T47D (cell line): Measurements from ENCODE around the gene RAD18.

Experiments
- DNase-seq, 2 experiments: peaks; one replicate each; pipeline versions ENCODE4 v3.0.0 to v3.0.0-alpha.2; 2011 to 2012; ENCODE audit warnings: low read depth in 1 of 2, low spot score in 1 of 2
- JUND ChIP-seq: IDR thresholded peaks from 2 replicates; pipeline ENCODE4 v1.6.1; 2012; ENCODE audit warnings: low read depth
- in situ Hi-C: cut with HindIII; loops from 2 replicates; pipeline ENCODE4 v1.10.0; 2016; ENCODE audit warnings: low sequenced_read_pairs, low pct_unique_long_range_greater_than_20kb

The RAD18 gene

DNA sequence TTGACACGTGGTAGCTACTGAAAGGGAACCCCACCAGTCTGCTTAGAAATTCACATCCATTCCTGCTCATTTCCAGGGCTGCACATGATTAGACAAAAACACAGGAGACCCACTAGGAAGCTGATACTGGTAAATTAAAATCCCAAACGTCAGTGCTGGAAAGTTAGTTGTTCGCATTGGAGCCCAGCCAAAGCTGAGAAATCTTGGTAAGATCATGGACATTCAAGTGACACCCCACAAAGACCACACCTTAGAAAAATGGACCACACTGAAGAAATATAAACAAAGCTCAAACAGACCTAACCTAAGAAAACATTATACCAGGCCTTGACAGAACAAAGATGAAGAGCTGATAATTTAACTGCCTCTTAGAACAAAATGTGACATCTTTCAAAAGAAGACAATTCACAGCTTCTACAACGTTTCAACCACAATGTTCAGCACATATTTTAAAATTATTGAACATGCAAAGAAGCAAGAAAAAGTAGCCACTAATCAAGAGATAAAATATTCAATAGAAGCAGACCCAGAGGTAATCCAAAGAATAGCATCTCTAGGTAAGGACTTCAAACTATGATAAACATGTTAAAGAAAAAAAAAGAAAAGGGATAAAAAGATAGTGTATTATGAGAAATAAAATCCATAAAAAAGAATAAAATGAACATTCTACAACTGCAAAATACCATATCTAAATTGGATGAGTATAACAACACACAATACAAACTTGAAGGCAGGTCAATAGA is 20.4 kb downstream of the RAD18 start:
- in situ Hi-C loops: no loop called here
- no peak for TF ChIP-seq JUND
- DNase-seq: no peak

DNA sequence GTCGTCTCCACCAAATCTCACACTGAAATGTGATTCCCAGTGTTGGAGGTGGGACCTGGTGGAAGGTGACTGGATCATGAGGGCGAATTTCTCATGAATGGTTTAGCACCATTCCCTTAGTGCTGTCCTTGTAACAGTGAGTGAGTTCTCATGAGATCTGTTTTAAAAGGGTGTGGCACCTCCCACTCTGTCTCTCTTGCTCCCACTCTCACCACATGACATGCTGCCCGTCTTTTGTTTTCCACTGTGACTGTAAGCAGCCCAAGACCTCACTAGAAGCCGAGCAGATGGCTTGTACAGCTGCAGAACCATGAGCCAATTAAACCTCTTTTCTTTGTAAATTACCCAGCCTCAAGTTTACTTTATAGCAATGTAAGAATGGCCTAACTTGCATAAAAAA is 21.2 kb downstream of the RAD18 start:
- no peak for TF ChIP-seq JUND
- in situ Hi-C loops: no loop called here
- no peak for DNase-seq

DNA sequence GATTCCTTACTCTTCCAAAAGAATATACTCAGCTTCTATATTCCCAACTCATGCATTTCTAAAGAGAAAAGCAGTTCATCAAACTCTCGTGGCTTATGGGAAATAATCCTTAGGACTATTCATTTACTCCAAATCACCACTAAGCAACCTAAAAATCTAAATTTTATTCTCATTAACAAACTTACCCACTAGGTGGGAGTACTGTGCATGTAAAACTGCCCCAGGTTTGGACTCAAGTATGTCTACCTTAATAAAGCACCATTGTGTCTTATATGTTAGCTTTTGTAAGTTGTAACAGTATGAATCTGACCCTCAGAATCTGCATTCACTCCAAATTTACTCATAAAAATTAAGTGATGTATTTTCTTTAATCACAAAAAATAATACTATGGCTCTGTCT is 25.3 kb downstream of the RAD18 start:
- TF ChIP-seq JUND: no peak
- DNase-seq: peak in 1 of 2 experiments; percentile 35
- in situ Hi-C loops: no loop called here

DNA sequence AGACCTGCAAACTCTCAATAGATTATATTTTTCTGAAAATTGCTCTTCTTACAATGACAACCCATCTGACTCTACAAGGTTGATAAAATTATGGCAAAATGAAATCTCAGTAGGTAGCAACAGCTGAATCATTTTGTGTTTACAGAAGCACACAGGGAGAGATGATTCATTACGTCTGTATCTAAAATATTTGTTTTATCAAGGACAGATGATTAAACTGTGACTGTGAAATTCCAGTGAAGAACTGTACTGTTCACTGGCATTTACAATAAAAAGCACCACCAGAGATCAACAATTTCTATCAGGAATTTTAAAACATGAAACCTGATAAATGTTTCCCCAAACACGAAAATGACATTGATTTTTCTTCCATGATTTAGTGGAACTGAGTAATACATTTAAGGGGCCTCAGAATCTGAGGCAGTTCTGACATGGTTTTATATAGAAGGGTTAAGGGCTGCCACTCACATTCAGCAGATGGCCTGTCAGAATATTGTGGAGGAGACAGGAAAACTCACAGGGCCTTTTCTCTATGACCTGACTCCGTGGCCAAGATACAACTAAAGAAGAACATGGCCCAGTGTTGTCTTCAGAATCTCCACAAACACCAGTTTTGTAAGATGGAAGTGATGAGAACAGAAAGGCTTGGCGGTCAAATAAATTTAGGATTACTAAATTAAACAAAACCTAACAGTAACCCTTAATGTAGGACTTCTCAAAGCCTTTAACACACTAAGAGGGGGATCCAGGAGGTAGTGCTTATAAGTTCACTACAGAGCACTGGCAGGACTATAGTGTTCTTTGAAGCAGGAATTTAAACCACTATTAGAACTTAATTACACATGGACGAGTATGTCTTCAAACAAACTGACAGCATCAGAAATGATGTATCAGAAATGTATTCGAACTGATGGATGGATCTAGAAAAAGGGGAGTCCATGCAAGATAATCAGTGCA is 25.9 kb downstream of the RAD18 start:
- no peak for DNase-seq
- in situ Hi-C loops: no loop called here
- no peak for TF ChIP-seq JUND

DNA sequence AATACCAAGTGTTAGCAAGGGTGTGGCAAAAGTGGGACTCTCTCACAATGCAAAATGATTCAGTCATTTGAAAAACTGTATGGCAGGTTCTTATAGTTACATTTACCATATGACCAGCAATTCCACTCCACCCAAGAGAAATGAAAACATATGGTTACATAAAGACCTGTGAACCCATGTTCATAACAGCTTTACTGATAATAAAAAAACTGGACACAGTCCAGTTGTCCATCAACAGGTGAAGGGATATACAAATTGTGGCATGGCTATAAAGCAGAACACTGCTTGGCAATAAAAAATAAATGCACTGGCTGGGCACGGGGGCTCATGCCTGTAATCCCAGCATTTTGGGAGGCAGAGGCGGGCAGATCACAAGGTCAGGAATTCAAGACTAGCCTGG is 30.8 kb downstream of the RAD18 start:
- in situ Hi-C loops: no loop called here
- DNase-seq: no peak
- TF ChIP-seq JUND: no peak

DNA sequence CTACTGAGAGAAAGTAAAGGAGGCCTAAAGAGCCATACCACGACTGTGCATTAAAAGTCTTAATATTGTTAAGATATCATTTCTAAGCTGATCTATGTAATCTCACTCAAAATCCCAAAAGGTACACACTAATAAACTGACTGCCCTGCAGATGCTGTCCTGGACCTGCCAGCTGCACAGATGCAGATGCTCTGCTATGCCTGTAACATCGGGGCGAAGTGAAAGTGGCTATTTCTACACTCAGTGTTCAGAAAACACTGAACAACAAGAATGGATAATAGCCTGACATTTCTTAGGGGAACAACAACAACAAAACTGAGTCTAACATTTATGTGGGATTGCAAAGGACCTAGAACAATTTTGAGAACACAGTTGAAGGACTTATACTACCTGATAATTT is 31.9 kb downstream of the RAD18 start:
- no peak for TF ChIP-seq JUND
- in situ Hi-C loops: no loop called here
- DNase-seq: no peak

DNA sequence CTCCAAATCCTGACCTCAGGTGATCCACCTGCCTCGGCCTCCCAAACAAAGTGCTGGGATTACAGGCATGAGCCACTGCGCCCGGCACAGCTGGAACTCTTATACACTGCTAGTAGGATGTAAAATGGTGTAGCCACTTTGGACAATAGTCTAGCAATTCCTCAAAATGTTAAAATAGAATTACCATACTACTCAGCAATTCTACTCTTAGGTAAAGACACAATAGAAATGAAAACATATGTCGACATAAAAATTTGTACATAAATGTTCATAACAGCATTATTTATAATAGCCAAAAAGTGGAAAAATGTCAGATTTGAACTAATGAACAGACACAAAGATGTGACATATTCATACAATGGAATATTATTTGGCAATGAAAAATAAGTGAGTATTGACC is 33.4 kb downstream of the RAD18 start:
- in situ Hi-C loops: no loop called here
- TF ChIP-seq JUND: no peak
- no peak for DNase-seq

DNA sequence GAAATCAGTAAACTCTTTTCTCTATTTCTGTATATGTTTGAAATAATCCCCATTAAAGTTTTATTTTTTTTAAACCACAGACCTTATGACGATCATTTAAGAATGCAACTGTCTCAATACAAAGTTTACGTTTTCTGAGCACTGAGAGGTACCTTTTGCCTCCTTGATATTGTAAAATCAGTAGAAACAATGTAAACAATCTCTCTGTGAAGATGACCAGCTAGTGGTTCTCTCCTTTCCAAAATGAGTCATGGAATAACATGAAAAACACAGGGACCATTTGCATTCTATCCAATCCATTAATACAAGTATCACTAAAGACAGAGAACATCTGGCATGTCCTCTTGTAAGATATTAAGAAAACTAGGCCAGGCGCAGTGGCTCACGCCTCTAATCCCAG is 48.8 kb downstream of the RAD18 start:
- in situ Hi-C loops: no loop called here
- DNase-seq: no peak
- no peak for TF ChIP-seq JUND

DNA sequence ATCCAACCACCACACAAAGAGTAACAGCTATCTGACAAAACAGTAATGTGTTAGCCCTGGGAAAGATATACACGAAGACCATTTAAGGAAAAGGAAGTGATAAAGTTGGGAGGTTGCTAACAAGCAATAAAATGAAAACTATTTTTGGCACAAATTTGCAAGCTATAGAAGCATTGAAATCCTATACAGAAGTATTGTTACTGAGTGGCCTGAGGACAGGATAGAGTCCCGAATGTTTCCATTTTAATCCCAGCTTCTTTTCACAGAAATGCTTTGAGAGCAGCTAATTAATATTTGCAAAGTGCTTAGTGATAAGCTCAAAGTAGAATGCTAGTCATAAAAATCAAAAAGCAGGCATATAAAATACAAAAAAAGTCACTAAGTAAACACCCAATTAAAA is 51.5 kb downstream of the RAD18 start:
- no peak for DNase-seq
- TF ChIP-seq JUND: no peak
- in situ Hi-C loops: no loop called here

DNA sequence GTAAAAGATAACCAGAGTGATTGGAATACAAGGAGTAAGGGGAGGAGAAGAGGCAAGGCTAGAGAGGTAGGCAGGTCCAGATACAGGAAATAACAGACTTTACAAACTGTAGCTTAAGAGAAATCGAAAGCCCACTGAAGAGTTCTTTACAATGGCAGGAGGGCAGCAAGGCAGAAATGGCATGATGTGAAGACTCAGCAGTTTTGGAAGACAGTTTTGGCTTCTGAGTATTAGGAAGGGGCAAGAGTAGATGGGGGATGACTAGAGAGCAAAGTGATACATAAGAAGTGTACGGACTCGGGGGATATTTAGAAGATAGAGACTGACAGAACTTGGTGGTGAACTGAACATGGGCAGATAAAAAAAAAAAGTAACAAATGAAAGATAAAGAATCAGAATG is 54.1 kb downstream of the RAD18 start:
- in situ Hi-C loops: no loop called here
- no peak for DNase-seq
- no peak for TF ChIP-seq JUND

DNA sequence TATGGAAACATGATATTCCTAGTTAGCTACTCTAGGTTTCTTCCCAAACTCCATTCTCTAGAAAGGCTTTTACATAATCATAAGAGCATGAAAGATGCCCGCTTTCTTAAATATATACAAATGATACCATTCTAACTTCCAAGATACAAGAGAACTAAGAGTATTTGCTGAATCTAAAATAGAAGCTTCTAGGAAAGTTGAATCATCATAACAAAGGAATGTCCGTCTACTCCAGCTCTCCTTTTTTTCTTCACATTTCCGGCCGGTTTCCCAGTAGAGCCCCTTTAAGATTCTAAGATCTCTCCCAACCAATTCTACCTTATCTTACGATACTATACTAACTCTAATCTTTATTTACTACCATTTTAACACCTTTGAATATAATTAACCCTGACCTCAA is 60.1 kb downstream of the RAD18 start:
- TF ChIP-seq JUND: no peak
- in situ Hi-C loops: no loop called here
- no peak for DNase-seq

DNA sequence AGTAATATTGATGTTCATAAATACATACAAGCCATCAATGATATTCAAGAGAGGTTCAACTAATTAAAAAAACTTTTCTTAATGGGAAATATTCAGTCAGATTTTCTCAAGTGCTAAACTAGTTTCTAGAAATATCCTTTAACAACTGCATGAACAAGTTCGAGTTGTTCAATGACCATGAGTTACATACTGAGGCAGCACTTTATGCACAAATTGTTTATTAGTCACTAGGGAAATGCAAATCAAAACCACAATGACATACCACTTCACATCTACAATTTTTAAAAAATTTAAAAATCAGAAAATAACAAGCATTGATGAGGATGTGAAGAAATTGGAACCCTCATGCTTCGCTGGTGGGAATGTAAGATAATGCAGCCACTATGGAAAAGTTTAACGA is 62.4 kb downstream of the RAD18 start:
- in situ Hi-C loops: no loop called here
- TF ChIP-seq JUND: no peak
- DNase-seq: no peak

DNA sequence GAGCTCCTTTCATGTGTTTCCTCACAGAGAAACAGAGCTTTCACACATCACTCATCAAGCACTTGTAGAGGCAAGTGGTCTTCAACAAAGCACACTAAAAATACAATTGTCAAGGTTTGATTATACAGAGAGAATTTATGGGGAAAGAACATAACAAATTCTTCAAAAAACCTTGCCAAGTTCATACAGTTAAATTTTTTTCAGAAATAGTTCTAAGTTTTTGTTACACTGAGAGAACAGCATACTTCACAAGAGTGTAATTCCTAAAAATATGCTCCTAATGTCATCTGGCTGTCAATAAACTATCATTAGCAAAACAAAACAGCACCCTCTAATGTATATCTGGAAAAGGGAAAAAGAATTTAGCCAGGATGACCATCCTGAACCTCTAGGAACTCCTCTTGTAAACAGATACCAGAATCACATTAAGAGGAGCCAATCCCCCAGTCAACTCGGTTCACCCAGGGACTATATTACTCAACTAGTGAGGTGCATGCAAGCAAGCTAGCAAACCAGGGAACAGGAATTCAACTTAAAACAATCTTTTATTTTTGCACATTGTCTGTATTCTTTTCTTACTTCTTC is 63.3 kb downstream of the RAD18 start:
- in situ Hi-C loops: no loop called here
- DNase-seq: no peak
- TF ChIP-seq JUND: no peak
